Measurements from ENCODE around the gene CEBPB.
A peak's percentile ranks its signal among the peaks of the same experiment; 100 is the strongest.

Gene CEBPB

DNA sequence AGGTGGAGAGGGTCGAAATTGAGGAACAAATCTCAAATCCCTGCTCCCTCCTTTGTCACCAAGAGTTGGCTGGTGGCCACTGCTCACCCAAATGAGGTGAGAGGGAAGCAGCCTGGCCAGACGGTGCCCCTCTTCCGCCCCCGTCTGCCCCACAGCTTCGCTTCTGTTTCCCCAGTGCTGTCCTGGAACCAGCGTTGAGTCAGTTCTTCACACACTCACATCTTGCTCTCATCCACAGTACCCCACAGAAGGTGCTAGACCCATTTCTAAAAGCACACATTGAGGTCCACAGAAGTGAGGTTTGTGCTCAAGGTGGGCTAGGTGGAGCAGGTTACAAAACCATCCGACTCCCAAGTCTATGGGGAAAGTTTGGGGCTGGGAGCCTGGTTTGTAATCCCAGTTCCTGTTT lies 3.8 kb downstream of the CEBPB start:
- Histone ChIP-seq H3K9me3 (ENCODE audit: control insufficient read depth, insufficient read depth, low read length) (no peaks in the 10 kb centered on the region), H4K20me1 (ENCODE audit: control insufficient read depth, insufficient read depth, low read depth, low read length) (peaks cover 3% of the 10 kb centered on the region; the same call in 1 of the 2 replicates), H3K27ac (ENCODE audit: low read depth, low read length) (no peak overlapping the region), H3K27me3 (ENCODE audit: control insufficient read depth, low read length) (no peaks in the 10 kb centered on the region), H3K9me2 (replicated peaks; ENCODE audit: control insufficient read depth, low read length) (no peaks in the 10 kb centered on the region), H3K4me3 (ENCODE audit: low read length) (no peak overlapping the region), H3K79me2 (ENCODE audit: control insufficient read depth, low read length) (peaks cover 27% of the 10 kb centered on the region), H3K4me2 (ENCODE audit: low read length) (0 out of 2 replicates have a peak overlapping the region, but pooled peaks have one; percentile 2), H3K4me1 (ENCODE audit: control insufficient read depth, low read length) (peaks cover 44% of the 10 kb centered on the region), H3K36me3 (ENCODE audit: control insufficient read depth, low read length) (peaks cover 15% of the 10 kb centered on the region), H3F3A (ENCODE audit: control insufficient read depth, insufficient read depth) (no peaks in the 10 kb centered on the region)
- no peak for TF ChIP-seq EZH2phosphoT487 (IDR thresholded peaks at IDR 0.05; ENCODE audit: borderline replicate concordance, low read length)
- TF ChIP-seq, protein P1, sequence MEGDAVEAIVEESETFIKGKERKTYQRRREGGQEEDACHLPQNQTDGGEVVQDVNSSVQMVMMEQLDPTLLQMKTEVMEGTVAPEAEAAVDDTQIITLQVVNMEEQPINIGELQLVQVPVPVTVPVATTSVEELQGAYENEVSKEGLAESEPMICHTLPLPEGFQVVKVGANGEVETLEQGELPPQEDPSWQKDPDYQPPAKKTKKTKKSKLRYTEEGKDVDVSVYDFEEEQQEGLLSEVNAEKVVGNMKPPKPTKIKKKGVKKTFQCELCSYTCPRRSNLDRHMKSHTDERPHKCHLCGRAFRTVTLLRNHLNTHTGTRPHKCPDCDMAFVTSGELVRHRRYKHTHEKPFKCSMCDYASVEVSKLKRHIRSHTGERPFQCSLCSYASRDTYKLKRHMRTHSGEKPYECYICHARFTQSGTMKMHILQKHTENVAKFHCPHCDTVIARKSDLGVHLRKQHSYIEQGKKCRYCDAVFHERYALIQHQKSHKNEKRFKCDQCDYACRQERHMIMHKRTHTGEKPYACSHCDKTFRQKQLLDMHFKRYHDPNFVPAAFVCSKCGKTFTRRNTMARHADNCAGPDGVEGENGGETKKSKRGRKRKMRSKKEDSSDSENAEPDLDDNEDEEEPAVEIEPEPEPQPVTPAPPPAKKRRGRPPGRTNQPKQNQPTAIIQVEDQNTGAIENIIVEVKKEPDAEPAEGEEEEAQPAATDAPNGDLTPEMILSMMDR (IDR thresholded peaks at IDR 0.05; ENCODE audit: low read depth, low read length, poor library complexity, severe bottlenecking): no peak

DNA sequence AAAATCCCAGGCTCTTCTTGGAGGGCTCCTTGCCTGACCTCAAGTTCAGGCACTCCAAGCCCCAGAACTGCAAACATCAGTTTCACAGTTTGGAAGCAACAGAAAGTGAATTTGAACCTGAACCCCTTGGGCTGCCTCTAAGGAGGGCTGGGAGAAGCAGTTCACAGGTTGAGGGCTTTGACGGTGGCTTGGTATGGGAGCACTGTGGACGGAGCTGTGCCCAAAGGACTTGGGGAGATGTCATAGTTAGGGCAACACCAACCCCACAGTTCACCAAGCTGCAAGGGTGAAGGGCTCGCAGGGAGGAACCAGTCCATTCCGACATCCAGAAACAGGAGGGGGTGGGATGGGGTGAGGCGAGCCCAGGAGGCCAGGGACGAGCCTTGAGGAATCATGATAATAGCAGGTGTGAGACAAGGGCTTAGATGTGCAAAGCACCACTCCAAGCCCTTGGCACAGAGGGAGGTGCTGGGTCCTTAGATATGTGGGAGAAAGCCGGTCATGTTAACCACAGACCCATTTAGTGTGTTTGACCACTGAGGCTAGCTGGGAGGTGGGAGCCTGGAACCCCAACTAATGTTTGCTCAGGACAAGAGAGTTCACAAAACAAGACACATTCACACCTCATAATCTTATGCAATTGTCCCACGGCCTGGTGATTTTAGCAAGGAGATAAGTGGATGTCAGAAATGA lies 4.3 kb downstream of the CEBPB start:
- Histone ChIP-seq H3K27ac (ENCODE audit: low read depth, low read length) (no peak overlapping the region), H3F3A (ENCODE audit: control insufficient read depth, insufficient read depth) (no peaks in the 10 kb centered on the region), H3K4me3 (ENCODE audit: low read length) (no peak overlapping the region), H3K79me2 (ENCODE audit: control insufficient read depth, low read length) (peaks cover 27% of the 10 kb centered on the region), H3K4me1 (ENCODE audit: control insufficient read depth, low read length) (peaks cover 46% of the 10 kb centered on the region), H3K36me3 (ENCODE audit: control insufficient read depth, low read length) (peaks cover 15% of the 10 kb centered on the region), H3K9me3 (ENCODE audit: control insufficient read depth, insufficient read depth, low read length) (no peaks in the 10 kb centered on the region), H3K27me3 (ENCODE audit: control insufficient read depth, low read length) (no peaks in the 10 kb centered on the region), H3K9me2 (replicated peaks; ENCODE audit: control insufficient read depth, low read length) (no peaks in the 10 kb centered on the region), H4K20me1 (ENCODE audit: control insufficient read depth, insufficient read depth, low read depth, low read length) (peaks cover 3% of the 10 kb centered on the region; the same call in 1 of the 2 replicates), H3K4me2 (ENCODE audit: low read length) (no peak overlapping the region)
- TF ChIP-seq, protein P1 (IDR thresholded peaks at IDR 0.05; ENCODE audit: low read depth, low read length, poor library complexity, severe bottlenecking): no peak
- TF ChIP-seq EZH2phosphoT487 (IDR thresholded peaks at IDR 0.05; ENCODE audit: borderline replicate concordance, low read length): no peak

DNA sequence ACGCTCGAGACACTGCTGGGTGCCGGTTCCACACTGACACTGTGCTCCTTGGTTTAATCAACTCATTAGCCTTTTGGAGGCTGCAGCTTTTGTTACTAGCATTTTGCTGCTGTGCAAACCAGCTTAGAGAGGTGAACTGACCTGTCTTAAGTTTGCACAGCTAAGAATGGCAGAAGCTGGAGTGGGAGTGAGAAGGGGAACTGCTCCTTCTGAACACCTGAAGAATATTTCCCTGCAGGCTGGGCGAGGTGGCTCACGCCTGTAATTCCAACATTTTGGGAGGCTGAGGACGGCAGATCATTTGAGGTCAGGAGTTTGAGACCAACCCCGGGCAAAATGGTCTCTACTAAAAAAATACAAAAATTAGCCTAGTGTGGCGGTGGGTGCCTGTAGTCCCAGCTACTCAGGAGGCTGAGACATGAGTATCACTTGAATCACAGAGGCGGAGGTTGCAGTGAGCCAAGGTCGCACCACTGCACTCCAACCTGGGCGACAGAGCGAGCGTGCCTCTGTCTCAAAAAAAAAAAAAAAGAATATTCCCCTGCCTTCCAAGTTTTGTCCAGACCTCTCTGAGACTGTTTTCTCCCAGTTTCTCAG lies 5.0 kb downstream of the CEBPB start:
- Histone ChIP-seq H3K4me2 (ENCODE audit: low read length) (no peak overlapping the region), H3K27me3 (ENCODE audit: control insufficient read depth, low read length) (no peaks in the 10 kb centered on the region), H3K9me3 (ENCODE audit: control insufficient read depth, insufficient read depth, low read length) (no peaks in the 10 kb centered on the region), H3F3A (ENCODE audit: control insufficient read depth, insufficient read depth) (no peaks in the 10 kb centered on the region), H3K4me3 (ENCODE audit: low read length) (no peak overlapping the region), H4K20me1 (ENCODE audit: control insufficient read depth, insufficient read depth, low read depth, low read length) (peaks cover 3% of the 10 kb centered on the region; the same call in 1 of the 2 replicates), H3K27ac (ENCODE audit: low read depth, low read length) (no peak overlapping the region), H3K9me2 (replicated peaks; ENCODE audit: control insufficient read depth, low read length) (no peaks in the 10 kb centered on the region), H3K4me1 (ENCODE audit: control insufficient read depth, low read length) (peaks cover 49% of the 10 kb centered on the region), H3K79me2 (ENCODE audit: control insufficient read depth, low read length) (peaks cover 27% of the 10 kb centered on the region), H3K36me3 (ENCODE audit: control insufficient read depth, low read length) (peaks cover 15% of the 10 kb centered on the region)
- TF ChIP-seq, protein P1 (IDR thresholded peaks at IDR 0.05; ENCODE audit: low read depth, low read length, poor library complexity, severe bottlenecking): no peak
- TF ChIP-seq EZH2phosphoT487 (IDR thresholded peaks at IDR 0.05; ENCODE audit: borderline replicate concordance, low read length): no peak
